GM20000 (cell line): ENCODE results near the gene CRBN.

Experiments
- DNase-seq: peaks from one replicate; pipeline ENCODE4 v3.0.0; 2012; ENCODE audit warnings: low spot score
- CTCF ChIP-seq: IDR thresholded peaks from 2 replicates; pipeline ENCODE4 v1.5.1; 2012; ENCODE audit warnings: mild to moderate bottlenecking, control low read depth; ENCODE audit errors: extremely low read depth, missing control alignments

Gene CRBN

GRCh38 chr3:3110749-3111361, 68.6 kb downstream of the CRBN start:
- no peak for TF ChIP-seq CTCF
- no peak for DNase-seq

GRCh38 chr3:3110299-3110630, 69.2 kb downstream of the CRBN start, which contains the start of gene IL5RA:
TSS of gene IL5RA (minus strand) at chr3:3110374. CDS start at chr3:3104984, 5,390 bp downstream.
- DNase-seq = no peak
- TF ChIP-seq CTCF = no peak

GRCh38 chr3:3109407-3110298, 69.8 kb downstream of the CRBN start:
- no peak for DNase-seq
- no peak for TF ChIP-seq CTCF

GRCh38 chr3:3107858-3108257, 71.6 kb downstream of the CRBN start:
- TF ChIP-seq CTCF = no peak
- no peak for DNase-seq

- DNase-seq = no peak
- TF ChIP-seq CTCF = no peak
These were observed 72.3 kb downstream of the CRBN start for GRCh38 chr3:3107181-3107580.

GRCh38 chr3:3105815-3106214, 73.7 kb downstream of the CRBN start:
- no peak for DNase-seq
- no peak for TF ChIP-seq CTCF

GRCh38 chr3:3105246-3105645, 74.2 kb downstream of the CRBN start:
- no peak for DNase-seq
- TF ChIP-seq CTCF = no peak
